ENCODE measurements around the gene YTHDF1. TPM values are rescaled to one million over a fixed set of nuclear protein-coding genes. Genes with fewer than 3 reads are reported as not detected.

Gene YTHDF1
- total and polyA plus RNA-seq, 2 donors (not counting 1 experiment from before 2014, with no cell fraction given): 16.3 to 25.9 TPM

GRCh38 chr20:63180569-63181185 is 35.3 kb downstream of the YTHDF1 start:
- H2AFZ ChIP-seq (ENCODE audit: low read length): no peak overlapping the region
- H4K20me1 ChIP-seq (ENCODE audit: control insufficient read depth, extremely low read depth, insufficient read depth, low read length): no peaks in the 10 kb centered on the region
- DNase-seq (ENCODE audit: low read depth in 2 of 2): no peak
- H3K9ac ChIP-seq (ENCODE audit: insufficient read depth, low read length): no peak overlapping the region
- no peaks in the 10 kb centered on the region for H3K9me3 ChIP-seq (ENCODE audit: control insufficient read depth, insufficient read depth, low read depth, low read length)
- H3K36me3 ChIP-seq (ENCODE audit: control insufficient read depth, insufficient read depth, low read length): no peaks in the 10 kb centered on the region
- TF ChIP-seq CTCF (conservative IDR thresholded peaks at IDR 0.05 in 1 of 2, IDR thresholded peaks at IDR 0.05 in 1 of 2; ENCODE audit: low read depth in 1 of 2, low read length in 2 of 2) (no peak), EZH2 (IDR thresholded peaks at IDR 0.05; ENCODE audit: low read length, missing control alignments) (no peak)
- H3K4me2 ChIP-seq (ENCODE audit: extremely low read depth, insufficient read depth, low read length): no peak overlapping the region
- no peaks in the 10 kb centered on the region for H3K4me1 ChIP-seq (ENCODE audit: control insufficient read depth, extremely low read depth, insufficient read depth, low read length)
- H3K27ac ChIP-seq (ENCODE audit: insufficient read depth, low read length): no peak overlapping the region
- H3K4me3 ChIP-seq (replicated peaks in 1 of 4; ENCODE audit: control extremely low read depth in 1 of 4, insufficient read depth in 1 of 4, low read depth in 3 of 4, low read length in 4 of 4): no peak overlapping the region
- H3K79me2 ChIP-seq (ENCODE audit: control insufficient read depth, insufficient read depth, low read length): no peaks in the 10 kb centered on the region
- H3K27me3 ChIP-seq (ENCODE audit: control insufficient read depth, insufficient read depth, low read length): peaks cover 39% of the 10 kb centered on the region

- Histone ChIP-seq H3K27me3 (ENCODE audit: control insufficient read depth, insufficient read depth, low read length) (peaks cover 39% of the 10 kb centered on the region), H3K9ac (ENCODE audit: insufficient read depth, low read length) (no peak overlapping the region), H3K79me2 (ENCODE audit: control insufficient read depth, insufficient read depth, low read length) (no peaks in the 10 kb centered on the region)
Observed at GRCh38 chr20:63179687-63180568, 36.0 kb downstream of the YTHDF1 start.

More at GRCh38 chr20:63179687-63180568, 36.0 kb downstream of the YTHDF1 start:
- Histone ChIP-seq H4K20me1 (ENCODE audit: control insufficient read depth, extremely low read depth, insufficient read depth, low read length) (no peaks in the 10 kb centered on the region), H3K36me3 (ENCODE audit: control insufficient read depth, insufficient read depth, low read length) (no peaks in the 10 kb centered on the region), H3K4me1 (ENCODE audit: control insufficient read depth, extremely low read depth, insufficient read depth, low read length) (no peaks in the 10 kb centered on the region), H3K27ac (ENCODE audit: insufficient read depth, low read length) (no peak overlapping the region), H2AFZ (ENCODE audit: low read length) (no peak overlapping the region), H3K9me3 (ENCODE audit: control insufficient read depth, insufficient read depth, low read depth, low read length) (no peaks in the 10 kb centered on the region), H3K4me2 (ENCODE audit: extremely low read depth, insufficient read depth, low read length) (no peak overlapping the region), H3K4me3 (replicated peaks in 1 of 4; ENCODE audit: control extremely low read depth in 1 of 4, insufficient read depth in 1 of 4, low read depth in 3 of 4, low read length in 4 of 4) (no peak overlapping the region)
- no peak for TF ChIP-seq CTCF (conservative IDR thresholded peaks at IDR 0.05 in 1 of 2, IDR thresholded peaks at IDR 0.05 in 1 of 2; ENCODE audit: low read depth in 1 of 2, low read length in 2 of 2)
- TF ChIP-seq EZH2 (IDR thresholded peaks at IDR 0.05; ENCODE audit: low read length, missing control alignments): no peak
- DNase-seq (ENCODE audit: low read depth in 2 of 2): no peak

Data from fibroblast of lung (primary cell).